Skeletal muscle satellite cell (primary cell): ENCODE data around the gene CHCHD3.

ENCODE experiments used
- H3K27me3 ChIP-seq: 2 replicates; pipeline ENCODE4 v1.7.0; 2013; ENCODE audit warnings: low read length; ENCODE audit not compliant: control insufficient read depth, insufficient read depth
- H3K36me3 ChIP-seq: 2 replicates; pipeline ENCODE4 v1.7.0; 2013; ENCODE audit warnings: mild to moderate bottlenecking, control low read depth, low read length; ENCODE audit not compliant: insufficient read depth
- H3K4me1 ChIP-seq: 2 replicates; pipeline ENCODE4 v1.7.0; 2013; ENCODE audit warnings: low read length; ENCODE audit not compliant: control insufficient read depth, insufficient read depth
- H3K4me2 ChIP-seq: 2 replicates; pipeline ENCODE4 v1.7.0; 2013; ENCODE audit warnings: mild to moderate bottlenecking, low read length
- H3K4me3 ChIP-seq: 2 replicates; pipeline ENCODE4 v1.7.0; 2013; ENCODE audit warnings: low read length
- H3K9ac ChIP-seq: 2 replicates; pipeline ENCODE4 v1.7.0; 2013; ENCODE audit warnings: mild to moderate bottlenecking, low read depth, low read length, moderate library complexity
- H3K9me3 ChIP-seq: replicated peaks from 2 replicates; pipeline ENCODE4 v1.7.0; 2013; ENCODE audit warnings: mild to moderate bottlenecking, control low read depth, low read length

Gene CHCHD3

GRCh38 chr7:132856416-132856815, 225.5 kb downstream of the CHCHD3 start:
- Histone ChIP-seq H3K9ac (no peak overlapping the region), H3K4me1 (no peaks in the 10 kb centered on the region), H3K4me3 (no peak overlapping the region), H3K4me2 (no peak overlapping the region), H3K27me3 (no peaks in the 10 kb centered on the region), H3K36me3 (no peaks in the 10 kb centered on the region), H3K9me3 (no peaks in the 10 kb centered on the region)

- no peak overlapping the region for H3K4me2 ChIP-seq
- H3K4me3 ChIP-seq: no peak overlapping the region
Measured at GRCh38 chr7:132855901-132856300, 226.0 kb downstream of the CHCHD3 start.

GRCh38 chr7:132854238-132854637, 227.7 kb downstream of the CHCHD3 start:
- Histone ChIP-seq H3K4me2 (no peak overlapping the region), H3K4me1 (no peaks in the 10 kb centered on the region), H3K9ac (no peak overlapping the region), H3K36me3 (no peaks in the 10 kb centered on the region), H3K9me3 (no peaks in the 10 kb centered on the region), H3K27me3 (no peaks in the 10 kb centered on the region), H3K4me3 (no peak overlapping the region)

More at GRCh38 chr7:132855901-132856300, 226.0 kb downstream of the CHCHD3 start:
- Histone ChIP-seq H3K4me1 (no peaks in the 10 kb centered on the region), H3K27me3 (no peaks in the 10 kb centered on the region), H3K36me3 (no peaks in the 10 kb centered on the region), H3K9me3 (no peaks in the 10 kb centered on the region), H3K9ac (no peak overlapping the region)

GRCh38 chr7:132847376-132847775, 234.5 kb downstream of the CHCHD3 start:
- no peak overlapping the region for H3K4me3 ChIP-seq
- H3K9ac ChIP-seq: no peak overlapping the region
- H3K9me3 ChIP-seq: no peaks in the 10 kb centered on the region
- H3K4me1 ChIP-seq: no peaks in the 10 kb centered on the region
- no peaks in the 10 kb centered on the region for H3K27me3 ChIP-seq
- no peak overlapping the region for H3K4me2 ChIP-seq
- H3K36me3 ChIP-seq: peaks cover 4% of the 10 kb centered on the region

GRCh38 chr7:132846086-132846485, 235.8 kb downstream of the CHCHD3 start:
- Histone ChIP-seq H3K9ac (no peak overlapping the region), H3K4me1 (no peaks in the 10 kb centered on the region), H3K36me3 (peaks cover 4% of the 10 kb centered on the region), H3K4me3 (no peak overlapping the region), H3K27me3 (no peaks in the 10 kb centered on the region), H3K9me3 (no peaks in the 10 kb centered on the region), H3K4me2 (no peak overlapping the region)

GRCh38 chr7:132842478-132842877, 239.4 kb downstream of the CHCHD3 start:
- Histone ChIP-seq H3K9ac (no peak overlapping the region), H3K4me1 (no peaks in the 10 kb centered on the region), H3K4me2 (no peak overlapping the region), H3K27me3 (no peaks in the 10 kb centered on the region), H3K36me3 (no peaks in the 10 kb centered on the region), H3K4me3 (no peak overlapping the region), H3K9me3 (no peaks in the 10 kb centered on the region)

GRCh38 chr7:132840199-132840598, 241.7 kb downstream of the CHCHD3 start:
- Histone ChIP-seq H3K4me1 (no peaks in the 10 kb centered on the region), H3K4me2 (no peak overlapping the region), H3K9ac (no peak overlapping the region), H3K9me3 (no peaks in the 10 kb centered on the region), H3K4me3 (no peak overlapping the region), H3K27me3 (no peaks in the 10 kb centered on the region), H3K36me3 (no peaks in the 10 kb centered on the region)

- no peaks in the 10 kb centered on the region for H3K9me3 ChIP-seq
- no peak overlapping the region for H3K4me3 ChIP-seq
- no peak overlapping the region for H3K9ac ChIP-seq
- H3K36me3 ChIP-seq: no peaks in the 10 kb centered on the region
- no peaks in the 10 kb centered on the region for H3K4me1 ChIP-seq
- H3K27me3 ChIP-seq: no peaks in the 10 kb centered on the region
- no peak overlapping the region for H3K4me2 ChIP-seq
Measured at GRCh38 chr7:132838313-132838712, 243.6 kb downstream of the CHCHD3 start.

- Histone ChIP-seq H3K4me2 (no peak overlapping the region), H3K27me3 (no peaks in the 10 kb centered on the region), H3K4me3 (no peak overlapping the region), H3K36me3 (no peaks in the 10 kb centered on the region), H3K9me3 (no peaks in the 10 kb centered on the region), H3K9ac (no peak overlapping the region), H3K4me1 (no peaks in the 10 kb centered on the region)
Measured at GRCh38 chr7:132837529-132837928, 244.4 kb downstream of the CHCHD3 start.

- no peak overlapping the region for H3K4me3 ChIP-seq
- no peaks in the 10 kb centered on the region for H3K4me1 ChIP-seq
- H3K4me2 ChIP-seq: no peak overlapping the region
Measured at GRCh38 chr7:132836746-132837145, 245.1 kb downstream of the CHCHD3 start.

GRCh38 chr7:132830941-132831340, 250.9 kb downstream of the CHCHD3 start:
- H3K9me3 ChIP-seq: no peaks in the 10 kb centered on the region

More at GRCh38 chr7:132836746-132837145, 245.1 kb downstream of the CHCHD3 start:
- H3K27me3 ChIP-seq: no peaks in the 10 kb centered on the region
- H3K9ac ChIP-seq: no peak overlapping the region
- H3K9me3 ChIP-seq: no peaks in the 10 kb centered on the region
- H3K36me3 ChIP-seq: no peaks in the 10 kb centered on the region

GRCh38 chr7:132828502-132828901, 253.4 kb downstream of the CHCHD3 start:
- Histone ChIP-seq H3K4me2 (no peak overlapping the region), H3K9ac (no peak overlapping the region), H3K27me3 (no peaks in the 10 kb centered on the region), H3K36me3 (peaks cover 3% of the 10 kb centered on the region), H3K4me3 (no peak overlapping the region), H3K4me1 (no peaks in the 10 kb centered on the region), H3K9me3 (no peaks in the 10 kb centered on the region)

More at GRCh38 chr7:132830941-132831340, 250.9 kb downstream of the CHCHD3 start:
- no peaks in the 10 kb centered on the region for H3K4me1 ChIP-seq
- H3K4me2 ChIP-seq: no peak overlapping the region
- H3K4me3 ChIP-seq: no peak overlapping the region
- H3K36me3 ChIP-seq: no peaks in the 10 kb centered on the region
- H3K9ac ChIP-seq: no peak overlapping the region
- H3K27me3 ChIP-seq: no peaks in the 10 kb centered on the region
